RPMI7951 (cell line): ENCODE data around the gene PDSS2. TPM values are rescaled to one million over a fixed set of nuclear protein-coding genes. Genes with fewer than 3 reads are reported as not detected.
A peak's percentile ranks its signal among the peaks of the same experiment; 100 is the strongest.

Experiments
- DNase-seq: peaks from one replicate; pipeline ENCODE4 v3.0.0-alpha.2; 2012; ENCODE audit warnings: low read depth
- total RNA-seq: library from RNA; depleted of rRNA; stranded (reverse); fragments of >200 nt; shearing (Covaris generic); gene quantifications from 2 replicates; pipeline ENCODE4 v1.2.3, GENCODE V29; 2014

PDSS2 gene
- total RNA-seq, 1 experiment from 2014 or later: 20.2 TPM

- DNase-seq: peak; percentile 64
Measured at GRCh38 chr6:107272246-107272645, 187.1 kb downstream of the PDSS2 start.

DNA sequence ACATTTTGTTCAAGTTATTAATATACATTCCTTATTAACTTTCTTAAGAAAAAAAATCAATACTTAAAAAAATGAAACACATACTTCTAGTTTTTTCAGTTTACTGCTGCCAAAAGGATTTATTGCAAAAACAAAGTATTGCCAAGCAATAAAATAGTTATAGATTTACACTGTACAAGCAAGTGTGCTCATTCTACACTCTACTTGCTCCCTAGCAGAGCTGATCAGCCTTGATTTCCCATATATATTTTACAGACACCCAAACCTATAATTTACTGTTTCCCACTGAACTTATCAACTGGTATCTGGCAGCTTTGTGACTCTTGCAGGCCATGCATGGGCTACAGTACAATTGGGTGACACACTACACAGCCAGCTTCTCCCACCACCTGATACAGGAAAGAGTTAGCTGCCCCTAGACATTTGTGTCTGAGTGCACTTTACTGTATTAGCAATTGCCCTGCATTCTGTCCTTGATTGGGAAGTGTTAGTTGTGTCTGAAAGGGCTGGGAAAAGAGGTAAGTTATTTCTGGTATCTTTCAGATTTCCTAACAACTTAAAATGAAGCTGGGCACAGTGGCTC is 188.1 kb downstream of the PDSS2 start:
- no peak for DNase-seq

DNA sequence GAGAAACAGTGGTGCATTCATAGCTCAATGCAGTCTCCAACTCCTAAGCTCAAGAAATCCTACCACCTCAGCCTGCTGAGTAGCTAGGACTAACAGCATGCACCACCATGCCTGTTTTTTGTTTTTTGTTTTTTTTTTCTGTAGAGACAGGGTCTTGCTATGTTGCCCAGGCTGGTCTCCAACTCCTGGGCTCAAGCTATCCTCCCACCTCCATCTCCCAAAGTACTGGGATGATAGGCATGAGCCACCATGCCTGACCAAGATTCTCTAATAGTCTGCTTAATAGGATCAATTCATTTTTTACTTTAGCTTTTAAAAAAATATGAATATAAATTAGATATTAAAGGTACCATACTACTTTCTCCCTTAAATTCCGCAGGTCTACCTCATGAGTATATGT is 191.7 kb downstream of the PDSS2 start:
- DNase-seq: no peak

- DNase-seq: no peak
Measured at GRCh38 chr6:107267006-107267405, 192.4 kb downstream of the PDSS2 start.

- no peak for DNase-seq
Measured at GRCh38 chr6:107266563-107266962, 192.8 kb downstream of the PDSS2 start.

DNA sequence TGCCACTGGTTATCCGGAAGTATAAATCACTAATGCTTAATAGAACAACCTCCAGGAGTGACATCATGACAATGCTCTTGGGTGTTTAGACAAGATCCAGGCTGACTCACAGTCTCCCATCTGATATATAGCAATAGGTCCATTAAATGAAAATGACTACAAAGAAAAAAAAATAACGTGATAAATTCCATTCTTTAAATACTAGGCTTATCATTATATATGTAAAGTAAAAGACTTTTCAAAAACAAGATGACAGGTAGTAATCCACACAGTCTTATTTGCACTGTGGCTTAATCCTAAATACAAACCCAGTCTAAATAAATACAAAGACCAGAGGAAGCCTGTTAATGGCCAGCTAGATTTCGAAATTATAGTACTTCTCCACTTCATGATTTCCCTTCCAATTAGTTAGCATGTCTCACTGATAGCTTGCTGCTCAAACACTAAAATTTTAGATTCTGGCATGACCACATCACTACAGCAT is 195.0 kb downstream of the PDSS2 start:
- DNase-seq: peak; percentile 37

- no peak for DNase-seq
Measured at GRCh38 chr6:107259951-107260350, 199.4 kb downstream of the PDSS2 start.

DNA sequence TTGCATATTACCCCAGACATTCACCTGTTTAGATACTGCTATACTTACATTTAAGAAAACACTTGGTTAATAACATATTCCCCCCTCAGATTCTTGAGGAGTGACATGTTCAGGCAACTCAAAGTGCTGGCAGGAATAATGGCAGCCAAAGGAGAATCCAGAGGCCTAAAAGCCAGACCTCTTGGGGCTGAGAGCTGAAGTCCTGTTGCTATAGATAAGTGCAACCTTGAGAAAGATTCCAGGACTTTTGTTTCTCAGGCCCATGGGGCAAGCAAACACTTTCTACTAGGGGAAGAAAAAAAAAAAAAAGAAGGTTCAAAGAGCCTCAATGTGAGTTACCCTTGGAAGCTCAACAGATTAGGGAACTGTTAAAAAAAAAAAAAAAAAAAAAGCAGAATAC is 211.2 kb downstream of the PDSS2 start:
- no peak for DNase-seq

GRCh38 chr6:107246972-107247615 is 212.3 kb downstream of the PDSS2 start:
- DNase-seq: no peak

DNA sequence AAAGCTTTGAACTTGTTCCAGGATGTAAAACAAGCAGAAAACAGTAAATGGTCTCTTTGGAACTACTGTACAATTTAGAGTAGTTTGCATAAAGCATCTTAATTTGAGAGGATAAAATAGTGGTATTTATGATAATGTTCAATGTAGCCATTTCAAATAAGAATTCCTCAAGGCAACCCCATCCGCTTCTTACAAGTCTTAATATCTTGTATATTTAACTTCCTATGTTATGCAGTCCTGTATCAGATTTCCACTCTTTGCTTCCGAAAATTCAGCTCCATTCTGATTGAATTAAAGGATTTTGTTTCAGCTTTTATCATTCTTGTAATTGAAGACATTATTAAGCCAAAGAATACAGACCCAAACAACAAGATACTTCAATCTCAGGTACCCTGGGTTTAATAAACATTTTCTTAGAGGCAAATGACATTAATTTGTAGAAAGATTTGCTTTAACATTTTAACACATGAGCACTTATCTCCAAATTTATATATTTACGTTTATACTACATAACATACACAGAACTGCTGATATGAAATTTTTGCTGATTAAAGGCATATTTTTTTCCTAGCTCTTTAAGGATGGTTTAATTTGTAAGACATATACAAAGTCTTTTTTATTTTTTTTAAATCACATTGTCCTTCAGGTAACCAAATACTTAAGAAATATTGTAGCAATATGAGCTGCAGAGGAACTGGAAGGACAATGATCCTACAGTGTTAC is 213.0 kb downstream of the PDSS2 start:
- no peak for DNase-seq

DNA sequence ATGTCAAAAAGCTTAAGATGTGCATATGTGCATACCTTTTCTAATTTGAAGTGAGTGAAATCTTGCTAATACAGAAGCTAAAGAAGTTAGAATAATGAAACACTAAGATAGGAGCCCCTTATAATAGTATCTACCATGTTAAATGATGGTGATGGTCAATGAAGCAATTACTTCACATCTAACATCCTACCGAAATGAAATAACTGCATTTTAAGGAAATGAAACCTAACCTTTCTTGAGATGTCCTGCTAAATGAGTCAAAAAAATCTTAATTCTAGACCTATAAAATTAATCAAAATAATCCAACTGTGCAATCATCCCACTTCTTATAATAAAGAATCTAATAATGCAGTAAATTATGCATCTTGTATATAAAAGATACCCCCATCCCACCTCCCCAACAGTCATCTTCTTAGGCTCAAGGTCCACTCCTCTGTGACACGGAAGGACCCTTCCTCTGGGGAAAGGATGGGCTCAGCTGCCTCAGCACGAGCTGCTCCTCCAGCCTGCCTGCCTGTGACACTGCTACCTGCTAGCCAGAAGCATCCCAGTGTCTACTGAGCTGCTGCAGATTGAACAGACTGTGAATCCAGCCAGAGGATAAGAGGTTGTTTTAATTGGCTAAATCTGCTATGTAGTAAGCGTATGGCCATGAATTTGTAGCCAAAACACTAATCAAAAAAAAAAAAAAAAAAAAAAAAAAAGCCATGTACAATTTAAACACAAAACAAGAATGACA is 214.5 kb downstream of the PDSS2 start:
- DNase-seq: no peak

DNA sequence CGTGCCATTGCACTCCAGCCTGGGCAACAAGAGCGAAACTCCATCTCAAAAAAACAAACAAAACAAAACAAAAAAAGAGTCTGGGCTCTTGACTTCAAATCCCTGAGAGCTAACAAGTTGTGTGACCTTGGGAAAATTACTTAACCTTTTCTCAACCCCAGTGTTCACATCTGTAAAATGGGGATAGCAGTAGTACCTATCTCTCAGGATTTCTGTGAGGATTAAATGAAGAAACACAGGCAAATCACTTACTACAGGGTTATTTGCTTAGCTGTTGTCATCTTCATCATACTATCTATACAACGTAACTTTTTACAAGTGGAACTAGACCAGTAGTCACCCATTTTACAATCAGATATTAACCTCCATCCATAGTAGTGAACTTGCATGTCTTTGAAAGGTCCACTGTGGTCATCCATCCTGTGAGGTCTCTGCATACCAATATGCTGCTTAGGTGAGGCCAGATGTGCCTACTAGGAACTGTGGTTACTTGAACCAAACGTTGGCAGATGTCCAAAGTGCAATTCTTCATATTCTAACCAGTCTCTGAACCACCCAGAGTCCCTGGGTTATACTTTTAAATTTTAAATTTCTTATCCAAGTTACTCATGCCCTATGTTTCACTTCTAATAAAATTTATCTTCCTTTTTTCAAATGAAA is 215.2 kb downstream of the PDSS2 start:
- DNase-seq: peak; percentile 64

GRCh38 chr6:107243471-107243870 is 215.9 kb downstream of the PDSS2 start:
- no peak for DNase-seq

DNA sequence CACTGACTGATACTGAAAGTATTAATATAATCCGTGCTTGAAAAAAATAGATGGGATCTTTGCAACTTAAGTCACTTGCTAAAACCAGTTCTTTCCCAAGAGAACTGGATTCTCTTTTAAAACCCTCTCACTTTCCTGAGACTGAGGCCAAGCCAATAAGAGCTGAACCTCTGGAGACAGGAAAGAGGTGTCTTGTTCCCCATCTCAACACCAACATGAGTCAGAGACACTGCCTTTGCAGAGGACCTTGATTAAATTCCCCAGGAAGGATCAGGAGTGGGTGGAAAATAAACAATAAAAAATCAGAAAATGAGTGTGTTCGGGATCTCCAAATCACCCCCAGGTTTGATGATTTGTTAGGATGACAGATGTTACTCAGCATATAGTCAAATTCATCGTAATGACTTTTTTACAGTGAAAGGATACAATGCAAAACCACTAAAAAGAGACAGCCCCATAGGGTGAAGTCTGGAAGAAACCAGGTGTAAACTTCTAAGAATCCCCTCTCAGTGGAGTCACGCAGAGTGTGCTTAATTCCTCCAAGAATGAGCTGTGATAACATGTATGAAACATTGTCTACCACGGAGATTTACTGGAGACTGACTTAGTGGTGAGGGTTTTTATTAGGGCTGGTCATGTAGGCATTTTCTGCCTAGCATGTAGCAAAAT is 221.2 kb downstream of the PDSS2 start:
- DNase-seq: peak; percentile 15

DNA sequence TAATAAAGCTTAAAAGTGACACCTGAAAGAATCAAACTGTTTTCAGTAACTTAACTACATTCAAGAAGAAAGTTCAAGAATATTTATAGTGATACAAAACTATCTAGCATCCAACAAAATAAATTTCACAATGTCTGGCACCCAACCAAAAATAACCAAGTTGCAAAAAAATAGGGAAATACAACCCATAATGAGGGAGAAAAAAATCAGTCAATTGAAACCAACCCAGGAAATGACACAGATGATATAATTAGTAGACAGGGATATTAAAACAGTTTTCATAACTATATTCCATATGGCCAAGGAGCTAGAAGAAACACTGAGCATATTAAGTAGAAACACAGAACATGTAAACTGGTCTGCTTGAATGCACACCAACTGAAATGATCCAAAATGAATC is 223.9 kb downstream of the PDSS2 start:
- DNase-seq: no peak

DNA sequence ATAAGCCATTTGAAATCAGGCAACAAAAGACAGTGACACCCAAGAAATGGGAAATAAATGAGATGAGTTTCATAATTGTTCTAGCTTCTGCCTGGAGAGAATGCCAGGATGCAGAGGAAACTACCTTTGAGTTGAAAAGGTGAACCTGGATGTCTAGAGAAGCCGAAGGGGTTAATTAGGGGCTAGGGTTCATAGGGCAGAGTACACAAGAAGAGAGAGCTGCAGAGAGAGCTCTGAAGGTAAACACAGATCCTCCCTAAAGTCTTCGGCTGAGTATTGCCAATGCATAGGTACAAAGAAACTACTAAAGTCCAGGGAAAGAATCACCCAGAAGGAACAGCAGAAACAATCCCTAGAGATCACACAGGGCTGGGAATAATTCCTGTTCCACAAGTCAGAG is 224.4 kb downstream of the PDSS2 start:
- DNase-seq: no peak

DNA sequence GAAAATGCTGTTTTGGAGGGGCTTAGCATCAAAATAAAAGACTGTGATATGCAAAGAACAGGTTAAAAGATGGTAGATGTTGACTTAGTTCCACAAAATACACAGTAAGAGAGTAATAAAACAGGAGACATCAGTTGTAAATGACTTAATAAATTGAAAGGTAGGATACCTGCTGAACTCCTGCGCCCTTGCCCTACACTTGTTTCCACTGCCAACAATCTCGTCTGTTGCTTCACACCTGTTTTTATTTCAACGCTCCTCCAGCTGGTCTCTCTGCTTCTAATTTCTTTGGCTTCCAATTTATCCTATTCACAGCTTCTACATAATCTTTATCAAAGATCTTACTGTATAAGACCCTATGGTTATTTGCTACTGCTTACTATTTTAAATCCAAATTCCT is 228.1 kb downstream of the PDSS2 start:
- DNase-seq: no peak

DNA sequence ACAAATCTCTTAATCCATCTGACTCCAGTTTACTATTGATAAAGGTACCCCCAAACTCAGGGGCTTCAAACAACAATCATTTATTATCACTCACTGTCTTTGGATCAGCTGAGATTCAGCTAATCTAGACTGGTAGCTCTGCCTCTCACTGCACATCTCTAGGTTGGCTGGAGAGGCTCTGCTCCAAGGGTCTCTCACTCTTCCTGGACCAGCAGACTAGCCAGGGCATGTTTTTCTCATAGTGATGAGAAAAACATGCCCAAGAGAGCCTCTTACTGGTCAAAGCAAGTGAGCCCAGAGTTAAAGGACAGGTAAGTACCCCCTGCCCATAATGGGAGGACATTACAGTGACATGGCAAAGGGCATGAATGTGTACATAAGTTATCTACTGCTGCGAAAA is 228.9 kb downstream of the PDSS2 start:
- DNase-seq: no peak

DNA sequence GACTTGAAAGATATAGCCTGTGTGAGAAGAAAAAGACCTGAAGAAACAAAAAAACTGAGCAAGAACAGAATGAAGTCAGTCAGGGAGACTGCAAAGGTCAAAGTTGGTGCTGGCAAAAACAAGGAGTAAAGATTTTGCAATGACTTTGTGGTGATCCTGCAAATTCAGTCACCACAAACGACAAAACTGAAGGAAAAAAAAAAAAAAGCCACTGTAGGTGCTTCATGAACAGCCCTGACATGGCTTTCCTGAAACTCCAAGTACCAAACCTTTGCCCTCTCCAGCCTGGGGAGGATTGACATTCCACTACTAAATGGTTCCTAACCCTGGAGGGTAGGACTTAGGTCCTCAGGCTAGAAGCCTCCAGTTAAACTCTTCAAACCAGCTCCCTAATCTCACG is 229.3 kb downstream of the PDSS2 start:
- DNase-seq: no peak

GRCh38 chr6:107228754-107229153 is 230.6 kb downstream of the PDSS2 start:
- no peak for DNase-seq

DNA sequence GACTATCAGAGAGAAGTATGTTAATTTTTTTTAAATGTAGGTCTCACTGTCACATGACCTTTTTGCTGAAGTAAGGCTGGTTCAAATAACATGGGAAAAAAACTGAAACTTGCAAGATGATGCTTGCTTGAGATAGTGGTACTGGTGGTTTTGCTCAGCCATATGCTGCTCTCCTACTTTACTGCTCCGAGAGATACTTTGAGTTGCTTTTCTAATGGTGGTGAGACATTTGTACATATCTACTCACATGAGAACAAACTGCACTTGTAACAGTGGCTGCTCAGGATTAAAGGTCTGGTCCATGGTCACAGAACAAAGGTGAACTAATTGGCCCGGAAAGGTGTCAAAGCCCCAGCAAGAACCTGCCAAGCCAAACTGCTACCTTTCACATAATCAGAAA is 237.8 kb downstream of the PDSS2 start:
- DNase-seq: no peak
